Peyer's patch (tissue), 4 donors: ENCODE measurements around the gene PTPRK.

Experiments used
- CTCF ChIP-seq, 6 experiments: fragments of 450-650 bp in 4 of 6; fragments of 200-600 bp in 2 of 6; sonication (generic) in 1 of 6; IDR thresholded peaks; one replicate each; pipeline ENCODE4 v1.5.1; 2017 to 2019; ENCODE audit warnings: antibody characterized with exemption in 6 of 6, mild to moderate bottlenecking in 3 of 6, moderate library complexity in 1 of 6
- POLR2A ChIP-seq, 2 donors: fragments of 450-650 bp; IDR thresholded peaks; one replicate each; pipeline ENCODE4 v1.5.1; 2017; ENCODE audit warnings: antibody characterized with exemption in 2 of 2, mild to moderate bottlenecking in 2 of 2, moderate library complexity in 2 of 2

GRCh38 chr6:128244751-128245405 is 275.5 kb downstream of the PTPRK start:
- TF ChIP-seq CTCF (IDR thresholded peaks at IDR 0.05) (no peak), POLR2A (IDR thresholded peaks at IDR 0.05) (no peak)
